ENCODE results near the gene MIEF1.
"Not testable (repeated sequence)": the region's sequence is repeated elsewhere in the genome, so short reads cannot be mapped to it uniquely, and the experiment has no call there.

MIEF1 gene

GRCh38 chr22:39489094-39490068, 12.7 kb upstream of the MIEF1 start:
- no peak for DNase-seq (ENCODE audit: low read depth in 4 of 4, low spot score in 1 of 4)

- peak; percentile 35 to 73 (median 60) for DNase-seq (ENCODE audit: low read depth in 4 of 4, low spot score in 1 of 4)
These were observed 11.8 kb upstream of the MIEF1 start for GRCh38 chr22:39490135-39490798.

DNA sequence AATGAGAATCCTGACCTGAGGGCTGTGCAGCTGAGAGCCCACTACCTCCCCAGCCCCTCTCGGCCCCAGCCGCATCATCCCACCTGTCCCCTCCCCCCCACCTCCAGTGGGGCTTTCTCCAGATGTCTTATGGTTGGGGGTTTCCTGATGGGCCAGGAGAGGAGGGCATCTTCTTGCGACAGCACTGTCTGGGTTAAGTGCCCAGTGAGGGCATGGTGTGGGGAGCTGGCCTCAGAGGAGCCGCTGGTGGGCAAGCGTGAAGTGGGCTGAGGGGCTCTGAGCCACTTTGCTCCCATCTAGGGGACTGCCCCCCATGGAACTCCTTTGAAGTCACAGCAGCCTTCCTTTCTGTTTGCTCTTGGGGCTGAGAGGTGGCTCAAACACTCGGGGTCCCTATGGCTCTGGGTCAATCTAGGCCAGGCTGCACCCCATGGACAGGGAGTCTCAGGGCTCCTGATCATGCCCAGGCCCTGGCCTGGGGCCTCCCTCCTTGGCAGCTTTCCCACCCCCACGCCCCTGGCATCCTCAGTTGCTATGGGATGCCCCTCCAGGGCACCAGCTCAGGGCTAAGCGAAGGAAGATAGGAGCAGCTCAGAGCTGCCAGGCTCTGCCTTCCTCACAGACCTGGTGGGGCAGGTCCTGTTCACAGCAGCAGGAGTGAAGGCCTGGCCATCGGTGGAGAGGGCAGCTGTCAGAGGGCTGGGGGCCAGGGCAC, 11.0 kb upstream of the MIEF1 start:
- no peak for DNase-seq (ENCODE audit: low read depth in 4 of 4, low spot score in 1 of 4)

DNA sequence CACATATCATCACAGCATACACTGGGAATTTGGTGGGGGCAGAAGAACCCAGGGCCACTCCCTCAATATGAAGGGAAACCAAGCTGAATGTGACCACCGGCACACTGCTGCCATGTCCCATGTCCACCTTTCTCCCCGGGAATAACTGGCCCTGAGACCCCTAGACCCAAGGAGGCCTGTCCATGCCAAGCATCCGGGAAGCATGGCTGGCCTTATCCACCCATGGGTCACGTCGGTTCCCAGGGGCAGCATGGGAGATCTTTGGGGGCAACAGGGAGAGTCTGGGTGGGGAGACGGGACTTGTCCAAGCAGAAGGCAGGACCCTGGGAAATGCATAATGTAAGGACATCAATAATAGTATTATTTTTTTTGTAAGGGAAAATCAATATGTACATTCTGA, 10.4 kb upstream of the MIEF1 start:
- no peak for DNase-seq (ENCODE audit: low read depth in 4 of 4, low spot score in 1 of 4)

DNA sequence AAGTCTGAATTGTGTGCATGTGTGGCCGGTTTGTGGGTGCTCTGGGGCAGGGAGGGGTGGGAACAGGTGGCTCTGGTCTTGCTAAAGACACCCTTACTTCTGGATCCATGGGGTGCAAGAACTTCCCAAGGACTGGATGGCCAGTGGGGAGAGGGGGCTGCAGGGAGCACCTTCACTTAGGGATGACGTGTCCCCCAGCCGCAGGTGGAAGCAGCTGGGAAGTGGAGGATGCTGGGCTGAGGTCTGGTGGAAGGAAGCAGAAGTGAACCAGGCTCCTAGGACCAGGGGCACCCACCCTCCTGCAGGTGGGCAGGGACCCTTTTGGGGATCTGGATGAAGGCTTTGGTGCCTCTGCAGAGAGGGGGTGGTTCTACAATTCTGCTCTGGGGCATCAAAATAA, 9.9 kb upstream of the MIEF1 start:
- no peak for DNase-seq (ENCODE audit: low read depth in 4 of 4, low spot score in 1 of 4)

DNA sequence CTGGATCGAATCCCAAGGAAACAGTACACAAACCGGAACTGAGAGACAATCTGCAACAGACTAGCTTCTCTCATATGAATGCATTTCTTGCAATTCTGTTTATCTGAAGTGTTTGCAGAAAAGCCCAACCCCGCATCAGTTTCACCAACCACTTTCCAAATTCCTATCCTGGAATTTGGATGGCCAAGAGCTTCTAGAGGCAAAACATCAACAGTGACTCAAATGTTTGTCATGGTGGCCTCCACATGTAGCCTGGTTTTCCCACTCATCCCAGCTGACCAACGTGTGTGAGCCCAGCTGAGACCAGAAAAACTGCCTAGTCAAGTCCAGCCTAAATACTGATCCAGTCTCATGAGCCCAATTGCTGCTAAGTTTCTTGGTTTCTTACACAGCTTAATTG, 8.3 kb upstream of the MIEF1 start:
- no peak for DNase-seq (ENCODE audit: low read depth in 4 of 4, low spot score in 1 of 4)

DNA sequence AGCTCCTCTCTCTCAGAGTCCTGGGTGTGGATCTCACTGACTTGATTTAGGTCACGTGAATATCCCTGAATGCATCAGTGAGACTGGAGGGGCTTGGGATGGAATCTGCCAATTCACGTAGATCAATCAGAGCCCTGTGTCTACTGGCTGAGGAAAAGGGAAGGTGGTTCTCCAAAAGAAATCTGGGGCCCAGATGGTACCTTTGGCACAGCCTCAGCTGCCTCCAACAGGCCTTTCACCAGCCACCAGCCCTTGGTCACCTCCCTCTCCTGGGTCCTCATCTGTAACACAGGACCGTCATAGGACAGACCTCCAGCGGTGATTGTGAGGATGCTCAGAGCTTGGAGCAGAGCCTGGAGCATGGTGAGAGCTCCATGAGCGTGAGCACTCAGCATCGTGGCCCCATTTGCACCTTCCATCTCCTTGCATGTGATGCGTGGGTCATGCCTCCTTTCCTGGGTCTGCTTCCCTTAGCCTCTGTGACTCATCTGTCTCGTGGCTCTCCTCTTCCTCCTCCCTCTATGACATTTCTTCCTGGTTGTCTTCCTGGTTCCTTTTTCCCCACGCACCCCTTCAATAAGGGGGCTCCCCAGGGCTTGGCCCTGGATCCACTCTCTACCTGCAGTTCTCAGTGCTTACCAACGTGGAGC, 7.5 kb upstream of the MIEF1 start:
- no peak for DNase-seq (ENCODE audit: low read depth in 4 of 4, low spot score in 1 of 4)

DNA sequence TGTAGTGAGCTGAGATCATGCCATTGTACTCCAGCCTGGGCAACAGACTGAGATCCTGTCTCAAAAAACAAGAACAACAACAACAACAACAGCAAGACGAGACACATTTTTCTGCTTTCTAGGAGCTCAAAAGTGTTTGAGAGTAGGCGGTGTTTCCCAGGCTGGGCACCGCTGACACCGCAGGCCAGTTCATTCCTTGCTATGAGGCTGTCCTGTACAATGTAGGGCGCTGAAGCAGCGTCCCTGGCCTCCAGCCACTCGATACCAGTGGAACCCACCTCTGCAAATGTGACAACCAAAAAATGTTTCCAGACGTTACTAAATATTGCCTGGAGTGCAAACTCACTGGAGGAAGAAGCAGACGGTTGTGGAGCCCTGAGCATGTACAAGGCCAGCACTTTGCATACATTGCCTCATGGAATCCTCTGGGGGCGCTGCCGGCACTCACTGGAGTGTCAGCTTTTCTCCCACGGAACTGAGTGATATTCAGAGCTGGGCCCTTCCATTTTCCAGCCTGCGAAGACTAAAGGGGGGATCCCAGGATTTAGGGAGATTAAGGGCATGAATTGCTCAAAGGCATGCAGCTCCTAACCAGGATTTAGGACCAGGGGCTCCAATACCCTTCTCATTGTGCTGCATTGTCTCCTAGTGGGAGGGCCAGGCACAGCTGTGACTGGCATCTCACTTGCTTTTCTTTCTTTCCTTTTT, 5.8 kb upstream of the MIEF1 start:
- DNase-seq (ENCODE audit: low read depth in 4 of 4, low spot score in 1 of 4) = peak in 2 of 4 experiments; percentile 43 to 48

GRCh38 chr22:39497429-39497828, 4.7 kb upstream of the MIEF1 start:
- DNase-seq (ENCODE audit: low read depth in 4 of 4, low spot score in 1 of 4) = no peak

GRCh38 chr22:39498368-39498767, 3.7 kb upstream of the MIEF1 start:
- DNase-seq (ENCODE audit: low read depth in 4 of 4, low spot score in 1 of 4) = no peak

DNA sequence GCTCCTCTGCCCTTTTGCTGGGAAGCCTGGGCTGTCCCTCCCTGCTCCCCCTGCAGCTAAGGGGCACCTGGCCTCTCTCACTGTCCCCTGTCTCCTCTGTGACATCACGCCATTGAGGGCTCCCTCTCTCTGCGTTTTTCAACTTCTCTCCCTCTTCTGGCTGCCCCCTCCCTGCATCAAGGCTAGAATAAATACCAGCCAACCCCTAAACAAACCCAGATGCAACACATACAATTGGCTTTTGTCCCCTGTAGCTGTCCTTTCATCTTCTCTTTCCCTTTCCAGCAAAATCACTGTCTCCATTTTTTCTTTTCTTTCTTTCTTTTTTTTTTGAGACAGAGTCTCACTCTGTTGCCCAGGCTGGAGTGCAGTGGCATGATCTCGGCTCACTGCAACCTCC, 3.3 kb upstream of the MIEF1 start:
- no peak for DNase-seq (ENCODE audit: low read depth in 4 of 4, low spot score in 1 of 4)

DNA sequence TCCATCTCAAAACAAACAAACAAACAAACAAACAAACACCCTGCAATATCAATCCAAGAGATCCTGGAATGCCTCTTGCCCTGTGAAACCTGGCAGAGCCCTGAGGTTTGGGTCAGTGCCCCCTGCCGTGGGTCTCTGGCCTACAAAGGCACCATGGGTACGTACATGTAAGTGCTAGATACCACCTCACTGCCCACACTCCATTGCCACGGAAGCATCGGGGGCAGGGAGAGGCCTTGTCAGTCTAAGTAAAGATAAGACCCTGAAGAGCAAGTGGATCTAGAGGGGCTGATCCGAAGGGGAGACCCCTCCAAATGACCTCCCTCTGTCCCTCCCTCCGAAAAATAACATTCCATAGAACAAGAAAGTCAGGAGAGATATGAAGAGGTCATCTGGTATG, 2.0 kb upstream of the MIEF1 start:
- no peak for DNase-seq (ENCODE audit: low read depth in 4 of 4, low spot score in 1 of 4)

- DNase-seq (ENCODE audit: low read depth in 4 of 4, low spot score in 1 of 4) = no peak
These were observed 414 bp upstream of the MIEF1 start for GRCh38 chr22:39501644-39502108.

GRCh38 chr22:39502789-39503409, 809 bp downstream of the MIEF1 start:
- DNase-seq (ENCODE audit: low read depth in 4 of 4, low spot score in 1 of 4) = no peak

DNA sequence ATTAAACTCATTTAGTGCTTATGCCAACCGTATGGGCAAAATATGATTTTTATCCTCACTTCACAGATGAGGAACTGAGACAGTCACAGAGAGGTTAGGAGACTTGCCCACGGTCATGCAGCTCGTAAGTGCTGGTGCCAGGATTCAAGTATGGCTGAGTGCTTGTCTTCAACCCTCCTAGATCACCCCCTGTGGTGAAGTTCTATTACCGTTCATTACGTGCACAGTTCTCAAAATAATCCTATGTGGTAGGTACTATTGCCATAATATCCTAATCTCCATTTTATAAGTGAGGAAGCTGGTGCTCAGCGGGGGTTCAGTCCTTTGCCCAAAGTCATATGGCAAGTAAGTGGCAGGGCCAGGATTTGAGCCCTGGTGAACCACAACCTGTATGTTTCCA, 1.5 kb downstream of the MIEF1 start:
- no peak for DNase-seq (ENCODE audit: low read depth in 4 of 4, low spot score in 1 of 4)

DNA sequence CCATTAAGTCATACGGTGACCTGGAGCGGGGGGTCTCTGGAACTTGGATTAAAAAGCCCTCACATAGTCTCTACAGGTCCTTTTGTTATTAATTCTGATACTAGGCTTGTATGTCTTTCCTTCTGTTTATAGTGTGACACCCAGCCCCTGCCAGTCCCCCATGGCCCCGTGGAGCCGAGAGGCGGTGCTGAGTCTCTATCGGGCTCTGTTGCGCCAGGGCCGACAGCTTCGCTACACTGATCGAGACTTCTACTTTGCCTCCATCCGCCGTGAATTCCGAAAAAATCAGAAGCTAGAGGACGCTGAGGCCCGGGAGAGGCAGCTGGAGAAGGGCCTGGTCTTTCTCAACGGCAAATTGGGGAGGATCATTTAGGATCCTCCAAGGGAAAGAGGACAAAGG, 2.0 kb downstream of the MIEF1 start:
- no peak for DNase-seq (ENCODE audit: low read depth in 4 of 4, low spot score in 1 of 4)

GRCh38 chr22:39507021-39507420, 4.9 kb downstream of the MIEF1 start:
- DNase-seq (ENCODE audit: low read depth in 4 of 4, low spot score in 1 of 4) = not testable (repeated sequence)

DNA sequence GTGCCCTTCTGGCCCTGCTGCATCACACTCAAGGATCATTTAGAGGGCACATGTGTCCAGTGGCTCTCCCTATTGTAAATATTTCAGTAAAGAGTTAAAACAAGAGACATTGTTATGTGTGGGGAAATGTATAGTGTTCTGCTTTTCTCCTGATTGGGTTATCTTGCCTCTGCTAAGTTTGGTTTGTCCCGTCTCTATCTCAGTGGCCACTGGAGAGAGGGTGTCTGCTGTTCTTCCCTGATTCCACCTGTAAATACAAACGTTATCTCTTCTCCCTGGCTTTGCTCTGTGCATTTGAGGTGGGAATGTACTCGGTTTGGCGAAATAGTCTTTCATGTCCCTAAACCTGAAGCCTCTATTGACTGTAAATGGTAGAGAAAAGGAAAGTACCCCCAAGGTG, 6.3 kb downstream of the MIEF1 start:
- no peak for DNase-seq (ENCODE audit: low read depth in 4 of 4, low spot score in 1 of 4)

- no peak for DNase-seq (ENCODE audit: low read depth in 4 of 4, low spot score in 1 of 4)
These were observed 8.5 kb downstream of the MIEF1 start for GRCh38 chr22:39510529-39511149.

DNA sequence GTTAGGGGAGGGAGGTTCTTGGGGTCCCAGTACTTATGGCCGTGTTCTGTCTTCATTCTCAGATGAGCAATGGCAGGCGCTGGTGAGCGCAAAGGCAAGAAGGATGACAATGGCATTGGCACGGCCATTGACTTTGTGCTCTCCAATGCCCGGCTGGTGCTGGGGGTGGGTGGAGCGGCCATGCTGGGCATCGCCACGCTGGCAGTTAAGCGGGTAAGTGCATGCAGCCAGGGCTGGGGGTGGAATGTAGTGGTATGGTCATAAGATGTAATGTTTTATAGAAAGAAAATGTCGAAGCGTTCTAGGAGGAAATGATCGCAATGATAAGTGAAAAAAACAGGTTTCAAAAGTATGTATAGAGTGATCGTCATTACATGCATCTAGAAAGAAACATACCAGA, 9.1 kb downstream of the MIEF1 start:
- DNase-seq (ENCODE audit: low read depth in 4 of 4, low spot score in 1 of 4) = no peak
